NCI-H82 treated with DMSO at 0.1 percent for 48 hours (cell line): ENCODE results near the gene JUN.

ENCODE experiments used
- DNase-seq: peaks from one replicate; lab custom pipeline; 2025; ENCODE audit not compliant: unreplicated experiment; lab: John Stamatoyannopoulos, UW

The JUN gene

GRCh38 chr1:58784758-58785441 is 1.1 kb upstream of the JUN start:
- DNase-seq, result peak; percentile 52

- no peak for DNase-seq
Measured at GRCh38 chr1:58783090-58783992, 506 bp downstream of the JUN start.

GRCh38 chr1:58782178-58783089 is 1.4 kb downstream of the JUN start:
- no peak for DNase-seq

- peak; percentile 47 for DNase-seq
Measured at GRCh38 chr1:58781541-58782177, 2.2 kb downstream of the JUN start.

GRCh38 chr1:58780836-58781452 is 2.9 kb downstream of the JUN start:
- DNase-seq, result no peak

GRCh38 chr1:58780411-58780810 is 3.4 kb downstream of the JUN start:
- DNase-seq, result no peak

GRCh38 chr1:58779801-58780382 is 4.0 kb downstream of the JUN start:
- peak; percentile 32 for DNase-seq

- no peak for DNase-seq
Measured at GRCh38 chr1:58779059-58779754, 4.6 kb downstream of the JUN start.

GRCh38 chr1:58778385-58779000 is 5.4 kb downstream of the JUN start:
- no peak for DNase-seq

- no peak for DNase-seq
Measured at GRCh38 chr1:58774027-58774426, 9.8 kb downstream of the JUN start.

GRCh38 chr1:58773406-58773840 is 10.4 kb downstream of the JUN start:
- DNase-seq, result no peak

- DNase-seq, result no peak
Measured at GRCh38 chr1:58769809-58770320, 14.0 kb downstream of the JUN start.

GRCh38 chr1:58768971-58769808 is 14.7 kb downstream of the JUN start:
- DNase-seq, result peak; percentile 8

- DNase-seq, result no peak
Measured at GRCh38 chr1:58768191-58768731, 15.6 kb downstream of the JUN start.

GRCh38 chr1:58767143-58767542 is 16.7 kb downstream of the JUN start:
- no peak for DNase-seq

GRCh38 chr1:58765441-58765840 is 18.4 kb downstream of the JUN start:
- no peak for DNase-seq

- DNase-seq, result no peak
Measured at GRCh38 chr1:58765006-58765405, 18.8 kb downstream of the JUN start.
